ENCODE data around the gene TPX2. TPM values are rescaled to one million over a fixed set of nuclear protein-coding genes. Genes with fewer than 3 reads are reported as not detected.

Gene TPX2
- total and polyA plus RNA-seq, 2 of the 8 experiments (the other 6 are each of a cell fraction or from before 2014, with no cell fraction given): 43.6 to 125 TPM

DNA sequence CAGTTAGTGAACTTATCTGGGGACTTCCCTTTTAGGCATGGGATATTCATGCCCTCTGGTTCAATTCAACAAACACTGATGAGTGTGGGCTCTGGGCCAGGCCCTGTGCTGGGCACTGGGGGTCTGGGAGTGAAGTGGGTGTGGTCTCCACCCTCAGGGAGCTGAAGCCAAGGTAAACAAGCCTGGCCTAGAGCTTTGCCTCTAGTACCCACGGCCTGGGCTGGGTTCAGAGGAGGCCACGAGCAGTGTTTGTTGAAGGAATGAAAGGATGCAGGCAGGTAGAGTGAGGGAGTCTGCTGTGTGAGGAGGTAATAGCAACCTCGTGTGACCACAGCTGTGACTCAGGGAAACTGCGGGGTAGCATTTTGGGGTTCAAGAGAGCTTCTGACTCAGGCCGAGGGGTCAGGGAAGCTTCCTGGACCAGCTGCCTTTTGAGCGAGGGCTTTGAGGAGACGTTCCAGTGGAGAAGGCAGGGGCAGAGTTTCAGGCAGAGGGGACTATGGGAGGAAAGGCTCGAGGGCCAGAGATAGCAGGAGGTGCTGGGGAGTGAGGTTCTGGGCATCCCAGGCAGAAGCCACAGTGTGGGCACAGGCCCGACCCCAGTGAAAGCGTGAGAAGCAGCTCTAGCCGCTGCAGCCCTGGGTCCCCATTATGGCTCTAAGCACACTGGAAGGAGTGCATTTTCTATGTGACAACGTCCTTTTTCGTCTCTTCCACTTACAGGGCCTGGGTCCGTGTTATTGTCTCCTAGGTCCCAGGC is 85.6 kb downstream of the TPX2 start:
- Histone ChIP-seq H4K5ac (ENCODE audit: insufficient read length, low read depth, low read length) (no peak overlapping the region), H2BK5ac (ENCODE audit: low read depth, low read length) (no peak overlapping the region), H2AK5ac (ENCODE audit: low read depth, low read length) (no peak overlapping the region), H3K27me3 (replicated peaks in 1 of 4; ENCODE audit: control insufficient read depth in 3 of 4, extremely low read depth in 1 of 4, insufficient read depth in 3 of 4, low read length in 3 of 4) (no peaks in the 10 kb centered on the region), H3K23ac (ENCODE audit: insufficient read length) (no peak overlapping the region), H3K23me2 (ENCODE audit: low read depth, low read length) (no peaks in the 10 kb centered on the region), H4K20me1 (replicated peaks in 1 of 2; ENCODE audit: control insufficient read depth in 1 of 2, insufficient read depth in 2 of 2, low read length in 2 of 2) (no peaks in the 10 kb centered on the region), H3K9me3 (ENCODE audit: insufficient read depth in 2 of 2, low read depth in 1 of 2, low read length in 1 of 2) (no peaks in the 10 kb centered on the region), H4K91ac (replicated peaks; ENCODE audit: insufficient read length, low read length) (no peak overlapping the region), H3K14ac (ENCODE audit: insufficient read length) (no peak overlapping the region), H3K4ac (replicated peaks; ENCODE audit: insufficient read length, low read depth, low read length) (no peak overlapping the region), H2BK15ac (ENCODE audit: low read length) (no peak overlapping the region), H2BK120ac (replicated peaks; ENCODE audit: low read depth, low read length) (no peak overlapping the region), H3K4me2 (ENCODE audit: insufficient read depth in 1 of 2, low read depth in 2 of 2, low read length in 2 of 2) (no peak overlapping the region), H3K79me1 (ENCODE audit: low read depth, low read length) (no peaks in the 10 kb centered on the region), H2AFZ (ENCODE audit: low read length) (no peak overlapping the region), H3K79me2 (ENCODE audit: control insufficient read depth in 1 of 2, insufficient read depth in 2 of 2, low read length in 2 of 2) (no peaks in the 10 kb centered on the region), H3K56ac (replicated peaks; ENCODE audit: insufficient read length, low read depth, low read length) (no peak overlapping the region), H3K18ac (ENCODE audit: extremely low read depth, low read length) (no peak overlapping the region), H3K4me1 (replicated peaks in 1 of 4; ENCODE audit: control insufficient read depth in 3 of 4, insufficient read depth in 4 of 4, low read length in 3 of 4) (peaks cover 0 to 8% (median 2%) of the 10 kb centered on the region in 4 experiments; a peak in 4 of 7 replicates), H4K8ac (ENCODE audit: extremely low read depth, insufficient read depth, low read length) (no peak overlapping the region), H3K4me3 (ENCODE audit: extremely low read depth in 1 of 4, insufficient read depth in 2 of 4, low read depth in 3 of 4, low read length in 4 of 4) (no peak overlapping the region), H2BK12ac (ENCODE audit: low read depth, low read length) (no peak overlapping the region), H3K36me3 (ENCODE audit: control insufficient read depth in 2 of 4, insufficient read depth in 4 of 4, low read length in 3 of 4) (no peaks in the 10 kb centered on the region; a peak in 1 of 8 replicates), H3K27ac (ENCODE audit: low read depth, low read length) (no peak overlapping the region), H3K9ac (replicated peaks in 1 of 4; ENCODE audit: extremely low read depth in 1 of 4, low read depth in 3 of 4, low read length in 3 of 4) (no peak overlapping the region), H2BK20ac (ENCODE audit: low read length) (no peak overlapping the region)
- CTCF ChIA-PET (ENCODE audit: partially characterized antibody): interaction anchor here (0.7 to 6.6 kb wide), 12 partner anchors 10 to 402 kb away, joined by 3 to 73 read pairs (median 12); partner anchors contain the start of genes FOXS1, PDRG1 and XKR7
- DNase-seq (ENCODE audit: low read depth in 1 of 2, low spot score in 2 of 2) (no peak), FAIRE-seq (no peak)
- POLR2A ChIA-PET (ENCODE audit: partially characterized antibody): interaction anchor here (0.9 kb wide), 1 partner anchor 27 kb away, joined by 3 read pairs; no protein-coding TSS in a partner anchor
- WGBS, 2 experiments (ENCODE audit: extremely low coverage in 1 of 2, insufficient coverage in 1 of 2, insufficient read length in 1 of 2, insufficient replicate concordance in 2 of 2, low coverage in 1 of 2, low lambda C conversion rate in 2 of 2, missing lambda C conversion rate in 1 of 2): 83% methylated on average over 14 of the region's 14 CpGs; no CpG with 5 or more reads in 1 of the 2 experiments
- no peak for TF ChIP-seq RXRA (IDR thresholded peaks at IDR 0.05; ENCODE audit: insufficient read depth, low read depth, low read length)
